GM21381 (cell line): Measurements from ENCODE around the gene ATF7.
"Not testable (repeated sequence)": the region's sequence is repeated elsewhere in the genome, so short reads cannot be mapped to it uniquely, and the experiment has no call there.

Experiments used
- ATAC-seq: cut with Tn5 transposase; IDR thresholded peaks from one replicate; pipeline ENCODE4 v1.9.1; 2021; ENCODE audit warnings: mild to moderate bottlenecking, moderate library complexity; ENCODE audit not compliant: unreplicated experiment

The ATF7 gene

GRCh38 chr12:53568809-53569557 is 57.2 kb downstream of the ATF7 start:
- no peak for ATAC-seq

- no peak for ATAC-seq
Measured at GRCh38 chr12:53567961-53568808, 58.0 kb downstream of the ATF7 start.

- ATAC-seq: not testable (repeated sequence)
Measured at GRCh38 chr12:53565376-53565775, 60.8 kb downstream of the ATF7 start.

- ATAC-seq: no peak
Measured at GRCh38 chr12:53564941-53565340, 61.2 kb downstream of the ATF7 start.

GRCh38 chr12:53564278-53564677 is 61.9 kb downstream of the ATF7 start:
- ATAC-seq: no peak

- no peak for ATAC-seq
Measured at GRCh38 chr12:53563452-53564028, 62.6 kb downstream of the ATF7 start.

- no peak for ATAC-seq
Measured at GRCh38 chr12:53561590-53561953, 64.6 kb downstream of the ATF7 start.

- no peak for ATAC-seq
Measured at GRCh38 chr12:53560912-53561589, 65.1 kb downstream of the ATF7 start.

- no peak for ATAC-seq
Measured at GRCh38 chr12:53560351-53560750, 65.8 kb downstream of the ATF7 start.

- no peak for ATAC-seq
Measured at GRCh38 chr12:53558631-53559030, 67.6 kb downstream of the ATF7 start.

GRCh38 chr12:53552361-53553327 is 73.5 kb downstream of the ATF7 start:
- no peak for ATAC-seq

GRCh38 chr12:53551889-53552291 is 74.3 kb downstream of the ATF7 start:
- no peak for ATAC-seq

- ATAC-seq: no peak
Measured at GRCh38 chr12:53550595-53550994, 75.6 kb downstream of the ATF7 start.

GRCh38 chr12:53550131-53550530 is 76.1 kb downstream of the ATF7 start:
- ATAC-seq: not testable (repeated sequence)

GRCh38 chr12:53548354-53548753 is 77.8 kb downstream of the ATF7 start:
- ATAC-seq: not testable (repeated sequence)

- ATAC-seq: peak; percentile 66
Measured at GRCh38 chr12:53543539-53543938, 82.6 kb downstream of the ATF7 start.

- no peak for ATAC-seq
Measured at GRCh38 chr12:53539526-53539925, 86.7 kb downstream of the ATF7 start.

- no peak for ATAC-seq
Measured at GRCh38 chr12:53538209-53538689, 87.9 kb downstream of the ATF7 start.

GRCh38 chr12:53536962-53537361 is 89.2 kb downstream of the ATF7 start:
- ATAC-seq: no peak

GRCh38 chr12:53533471-53533870 is 92.7 kb downstream of the ATF7 start:
- no peak for ATAC-seq
